GM23338 (cell line): ENCODE data around the gene EIF2D. TPM values are rescaled to one million over a fixed set of nuclear protein-coding genes. Genes with fewer than 3 reads are reported as not detected.
A peak's percentile ranks its signal among the peaks of the same experiment; 100 is the strongest.

Experiments
- ATAC-seq: fragments of 200-7000 bp; cut with Tn5 transposase; 3 replicates; pipeline ENCODE4 v1.9.1; 2020
- DNase-seq: peaks from one replicate; pipeline ENCODE4 v3.0.0-alpha.2; 2015; ENCODE audit warnings: low spot score
- H2AFZ ChIP-seq: fragments of 200-600 bp; sonication (generic); 2 replicates; pipeline ENCODE4 v1.8.0; 2016; ENCODE audit warnings: antibody characterized with exemption, mild to moderate bottlenecking, moderate library complexity
- H3F3A ChIP-seq: fragments of 200-600 bp; sonication (generic); replicated peaks from 2 replicates; pipeline ENCODE4 v1.8.0; 2017; ENCODE audit warnings: antibody characterized with exemption, mixed run types, low read depth
- H3K27ac ChIP-seq: fragments of 200-600 bp; sonication (generic); 2 replicates; pipeline ENCODE4 v1.6.1; 2016; ENCODE audit warnings: low read depth
- H3K27me3 ChIP-seq: fragments of 200-600 bp; sonication (generic); 2 replicates; pipeline ENCODE4 v1.8.0; 2016; ENCODE audit warnings: mild to moderate bottlenecking, mixed run types, moderate library complexity; ENCODE audit not compliant: insufficient read depth
- H3K36me3 ChIP-seq: fragments of 200-600 bp; sonication (generic); 2 replicates; pipeline ENCODE4 v1.8.0; 2016; ENCODE audit warnings: mild to moderate bottlenecking; ENCODE audit not compliant: insufficient read depth
- H3K4me1 ChIP-seq: fragments of 200-600 bp; sonication (generic); 2 replicates; pipeline ENCODE4 v1.8.0; 2016; ENCODE audit warnings: mild to moderate bottlenecking, moderate library complexity; ENCODE audit not compliant: insufficient read depth
- H3K4me2 ChIP-seq: fragments of 200-600 bp; sonication (generic); 2 replicates; pipeline ENCODE4 v1.7.1; 2017; ENCODE audit warnings: mixed run types
- H3K4me3 ChIP-seq: fragments of 200-600 bp; sonication (generic); 2 replicates; pipeline ENCODE4 v1.6.1; 2016; ENCODE audit warnings: mixed run types
- H3K79me2 ChIP-seq: fragments of 200-600 bp; sonication (generic); replicated peaks from 2 replicates; pipeline ENCODE4 v1.8.0; 2017; ENCODE audit warnings: mild to moderate bottlenecking; ENCODE audit not compliant: insufficient read depth
- H3K9me2 ChIP-seq: fragments of 200-600 bp; sonication (generic); 2 replicates; pipeline ENCODE4 v1.8.0; 2017; ENCODE audit not compliant: insufficient read depth
- H4K20me1 ChIP-seq: fragments of 200-600 bp; sonication (generic); replicated peaks from 2 replicates; pipeline ENCODE4 v1.8.0; 2017; ENCODE audit warnings: mild to moderate bottlenecking; ENCODE audit not compliant: insufficient read depth
- H3K27ac Mint-ChIP-seq: 2 replicates; pipeline ENCODE4 v1.8.0; 2020; ENCODE audit warnings: inconsistent platforms, mild to moderate bottlenecking, moderate library complexity, mixed read lengths
- H3K27me3 Mint-ChIP-seq: 3 replicates; pipeline ENCODE4 v1.8.0; 2022; ENCODE audit warnings: low read depth, mild to moderate bottlenecking, moderate library complexity, mixed read lengths, inconsistent platforms; ENCODE audit not compliant: insufficient read depth, poor library complexity
- H3K36me3 Mint-ChIP-seq: 3 replicates; pipeline ENCODE4 v1.8.0; 2021; ENCODE audit warnings: low read depth, mild to moderate bottlenecking, inconsistent platforms, moderate library complexity, mixed read lengths
- H3K4me1 Mint-ChIP-seq: 3 replicates; pipeline ENCODE4 v1.8.0; 2020; ENCODE audit warnings: mild to moderate bottlenecking, inconsistent platforms, mixed read lengths
- H3K4me3 Mint-ChIP-seq: 3 replicates; pipeline ENCODE4 v1.8.0; 2021; ENCODE audit warnings: moderate library complexity, mild to moderate bottlenecking, inconsistent platforms, mixed read lengths
- H3K9me3 Mint-ChIP-seq: 3 replicates; pipeline ENCODE4 v1.8.0; 2020; ENCODE audit warnings: moderate library complexity, mild to moderate bottlenecking, inconsistent platforms, mixed read lengths
- CREB1 ChIP-seq: fragments of 250-450 bp; sonication (Bioruptor Pico); IDR thresholded peaks from 2 replicates; pipeline ENCODE4 v1.5.0; 2020; ENCODE audit warnings: low read depth, mild to moderate bottlenecking, moderate library complexity
- CTCF ChIP-seq, 2 experiments: fragments of 200-600 bp in 1 of 2; sonication (generic) in 1 of 2; conservative IDR thresholded peaks; 2 replicates each; pipeline versions ENCODE4 v1.5.1 to v1.6.1; 2016 to 2017; ENCODE audit warnings: antibody characterized with exemption in 2 of 2, low read depth in 2 of 2, mild to moderate bottlenecking in 2 of 2, moderate library complexity in 1 of 2
- ETS1 ChIP-seq: IDR thresholded peaks from 2 replicates; pipeline ENCODE4 v1.6.1; 2016; ENCODE audit warnings: antibody characterized with exemption
- EZH2 ChIP-seq: fragments of 200-600 bp; sonication (generic); IDR thresholded peaks from one replicate; pipeline ENCODE4 v1.8.0; 2017; ENCODE audit warnings: antibody characterized with exemption, mild to moderate bottlenecking, low read depth; ENCODE audit not compliant: unreplicated experiment
- EZH2phosphoT487 ChIP-seq: fragments of 200-600 bp; sonication (generic); IDR thresholded peaks from one replicate; pipeline ENCODE4 v1.8.1; 2018; ENCODE audit warnings: antibody characterized with exemption; ENCODE audit not compliant: unreplicated experiment
- JUNB ChIP-seq: IDR thresholded peaks from one replicate; pipeline ENCODE4 v1.6.1; 2016; ENCODE audit warnings: antibody characterized with exemption; ENCODE audit not compliant: unreplicated experiment
- NANOG ChIP-seq: IDR thresholded peaks from 2 replicates; pipeline ENCODE4 v1.6.1; 2016; ENCODE audit warnings: antibody characterized with exemption, borderline replicate concordance
- POLR2AphosphoS5 ChIP-seq: IDR thresholded peaks from 2 replicates; pipeline ENCODE4 v1.6.1; 2016; ENCODE audit warnings: antibody characterized with exemption, low read depth
- REST ChIP-seq: IDR thresholded peaks from one replicate; pipeline ENCODE4 v1.6.1; 2018; ENCODE audit warnings: antibody characterized with exemption; ENCODE audit not compliant: unreplicated experiment
- ZNF114 ChIP-seq: fragments of 250-450 bp; sonication (Bioruptor Pico); IDR thresholded peaks from 2 replicates; pipeline ENCODE4 v1.5.0; 2020; ENCODE audit warnings: mild to moderate bottlenecking, moderate library complexity
- ZNF331 ChIP-seq: fragments of 250-450 bp; sonication (Bioruptor Pico); IDR thresholded peaks from 2 replicates; pipeline ENCODE4 v1.5.0; 2020; ENCODE audit warnings: low read depth, mild to moderate bottlenecking, moderate library complexity
- polyA plus RNA-seq: library from polyadenylated mRNA; unstranded; fragments of >200 nt; fragmentation: Nextera tagmentation; extraction: Ambion mirVana; gene quantifications from 2 replicates; pipeline ENCODE4 v1.2.1, GENCODE V29; 2016
- total RNA-seq: library from RNA; depleted of rRNA; stranded (reverse); fragments of >200 nt; shearing (Covaris generic); gene quantifications from 2 replicates; pipeline ENCODE4 v1.2.3, GENCODE V29; 2014

EIF2D gene
- total and polyA plus RNA-seq, 2 experiments from 2014 or later, result 25.1 to 34.8 TPM

- Histone ChIP-seq H2AFZ (no peak overlapping the region), H3K4me3 (no peak overlapping the region), H4K20me1 (no peaks in the 10 kb centered on the region), H3K27ac (no peak overlapping the region), H3K4me1 (no peaks in the 10 kb centered on the region), H3F3A (no peaks in the 10 kb centered on the region), H3K9me2 (no peaks in the 10 kb centered on the region), H3K36me3 (no peaks in the 10 kb centered on the region), H3K27me3 (no peaks in the 10 kb centered on the region), H3K4me2 (no peak overlapping the region), H3K79me2 (no peaks in the 10 kb centered on the region)
- H3K27me3 Mint-ChIP-seq, result peaks cover 9% of the 10 kb centered on the region
- H3K27ac Mint-ChIP-seq, result peak overlapping the region; percentile 25; the same call in 1 of the 2 replicates
- peak; percentile 92 for ATAC-seq
- peak; percentile 90 for DNase-seq
- no peak for TF ChIP-seq ZNF331 (CRISPR knock-in tag)
- peak; percentile 98 to 99 for TF ChIP-seq CTCF (conservative IDR thresholded peaks at IDR 0.05; ENCODE audit: low read depth in 2 of 2)
- H3K9me3 Mint-ChIP-seq, result no peaks in the 10 kb centered on the region
- H3K4me1 Mint-ChIP-seq, result peaks cover 9% of the 10 kb centered on the region
- no peak overlapping the region for H3K4me3 Mint-ChIP-seq
- H3K36me3 Mint-ChIP-seq, result peaks cover under 1% of the 10 kb centered on the region; the same call in 2 of the 3 replicates
Observed at GRCh38 chr1:206583707-206584648, 28.3 kb downstream of the EIF2D start.

GRCh38 chr1:206582971-206583706 is 29.1 kb downstream of the EIF2D start:
- Histone ChIP-seq H3K27ac (no peak overlapping the region), H3K27me3 (no peaks in the 10 kb centered on the region), H4K20me1 (no peaks in the 10 kb centered on the region), H3F3A (no peaks in the 10 kb centered on the region), H3K9me2 (no peaks in the 10 kb centered on the region), H3K36me3 (no peaks in the 10 kb centered on the region), H3K79me2 (no peaks in the 10 kb centered on the region), H3K4me2 (no peak overlapping the region), H2AFZ (no peak overlapping the region), H3K4me3 (no peak overlapping the region), H3K4me1 (no peaks in the 10 kb centered on the region)
- peaks cover 9% of the 10 kb centered on the region for H3K27me3 Mint-ChIP-seq
- ATAC-seq (peak; percentile 22), DNase-seq (no peak)
- H3K36me3 Mint-ChIP-seq, result no peaks in the 10 kb centered on the region; the same call in 2 of the 3 replicates
- H3K4me3 Mint-ChIP-seq, result no peak overlapping the region
- peak overlapping the region; percentile 25; the same call in 1 of the 2 replicates for H3K27ac Mint-ChIP-seq
- peaks cover 9% of the 10 kb centered on the region for H3K4me1 Mint-ChIP-seq
- H3K9me3 Mint-ChIP-seq, result no peaks in the 10 kb centered on the region
- no peak for TF ChIP-seq ETS1
- TF ChIP-seq JUNB, result no peak
- no peak for TF ChIP-seq POLR2AphosphoS5
- no peak for TF ChIP-seq EZH2
- TF ChIP-seq REST, result no peak
- no peak for TF ChIP-seq EZH2phosphoT487
- no peak for TF ChIP-seq NANOG
- TF ChIP-seq ZNF114, result no peak
- no peak for TF ChIP-seq CTCF (conservative IDR thresholded peaks at IDR 0.05; ENCODE audit: low read depth in 2 of 2)
- no peak for TF ChIP-seq CREB1
